ENCODE data around the gene GLIS2.

GLIS2 gene

GRCh38 chr16:4388271-4389021 lies 72.6 kb downstream of the GLIS2 start:
- H3K27me3 ChIP-seq (ENCODE audit: insufficient read depth, poor library complexity, severe bottlenecking): no peaks in the 10 kb centered on the region
- no peak overlapping the region for H3K4me3 ChIP-seq (replicated peaks; ENCODE audit: insufficient read depth, low read length)
- H3K27ac ChIP-seq (replicated peaks): no peak overlapping the region
- no peak for DNase-seq (ENCODE audit: low read depth in 1 of 2, low spot score in 1 of 2)
- TF ChIP-seq POLR2AphosphoS5 (IDR thresholded peaks at IDR 0.05; ENCODE audit: low read depth) (no peak), GABPA (IDR thresholded peaks at IDR 0.05; ENCODE audit: low read depth) (no peak), CTCF (IDR thresholded peaks at IDR 0.05; ENCODE audit: insufficient read depth, low read length) (no peak), SPI1 (IDR thresholded peaks at IDR 0.05; ENCODE audit: borderline replicate concordance, low read depth) (no peak), REST (IDR thresholded peaks at IDR 0.05; ENCODE audit: insufficient replicate concordance, low read depth) (no peak)

Data from HL-60 (cell line).